ENCODE data around the gene PLAC8L1. TPM values are rescaled to one million over a fixed set of nuclear protein-coding genes. Genes with fewer than 3 reads are reported as not detected.

The PLAC8L1 gene
- not detected for total RNA-seq

GRCh38 chr5:146105477-146105876, at the start of gene PLAC8L1:
Gene PLAC8L1, minus strand, starts transcription at chr5:146105577. Its CDS starts 1,266 bp downstream, at chr5:146104311.
- Histone ChIP-seq H3K4me3 (no peak within 1 kb of the TSS), H3K27ac (no peak within 1 kb of the TSS), H3K27me3 (no peaks in the 10 kb centered on the region), H3K9me3 (no peaks in the 10 kb centered on the region), H3K36me3 (no peaks in the 10 kb centered on the region), H3K4me1 (no peaks in the 10 kb centered on the region)
- ATAC-seq (no peak), DNase-seq (no peak)
- in situ Hi-C loops (cut with MboI; ENCODE audit: low sequenced_read_pairs in 4 of 4), result no loop called here
- TF ChIP-seq CTCF (IDR thresholded peaks at IDR 0.05 in 4 of 5, conservative IDR thresholded peaks at IDR 0.05 in 1 of 5) (no peak), POLR2A (IDR thresholded peaks at IDR 0.05) (no peak)
- intact Hi-C loops (cut with DNase I; ENCODE audit: low total_unique reads), result no loop called here

- no peak overlapping the region for H3K4me3 ChIP-seq
- no peak for ATAC-seq
- DNase-seq, result no peak
- peaks cover 3 to 89% of the 10 kb centered on the region in 2 donors for H3K36me3 ChIP-seq
- H3K4me1 ChIP-seq, result no peaks in the 10 kb centered on the region
- no peak overlapping the region for H3K27ac ChIP-seq
- H3K9me3 ChIP-seq, result no peaks in the 10 kb centered on the region
- no peaks in the 10 kb centered on the region for H3K27me3 ChIP-seq
- TF ChIP-seq POLR2A (IDR thresholded peaks at IDR 0.05), result no peak
- TF ChIP-seq CTCF (IDR thresholded peaks at IDR 0.05 in 4 of 5, conservative IDR thresholded peaks at IDR 0.05 in 1 of 5), result no peak
- intact Hi-C loops (cut with DNase I; ENCODE audit: low total_unique reads) (no loop called here), in situ Hi-C loops (cut with MboI; ENCODE audit: low sequenced_read_pairs in 4 of 4) (no loop called here)
Observed at GRCh38 chr5:146151970-146152369, 46.6 kb upstream of the PLAC8L1 start.

- in situ Hi-C loops (cut with MboI; ENCODE audit: low sequenced_read_pairs in 4 of 4), result loop anchor here in 2 of 4 donors (25.0 kb wide), 1 partner anchor 324 kb away; no protein-coding TSS in a partner anchor
- peaks cover under 1 to 88% of the 10 kb centered on the region in 2 donors for H3K36me3 ChIP-seq
- no peak for TF ChIP-seq CTCF (IDR thresholded peaks at IDR 0.05 in 4 of 5, conservative IDR thresholded peaks at IDR 0.05 in 1 of 5)
Observed at GRCh38 chr5:146137967-146138403, 32.6 kb upstream of the PLAC8L1 start.

GRCh38 chr5:146130440-146131045, 25.2 kb upstream of the PLAC8L1 start:
- no peak for DNase-seq

More at GRCh38 chr5:146137967-146138403, 32.6 kb upstream of the PLAC8L1 start:
- no peaks in the 10 kb centered on the region for H3K4me1 ChIP-seq
- H3K9me3 ChIP-seq, result no peaks in the 10 kb centered on the region
- ATAC-seq, result no peak
- no peaks in the 10 kb centered on the region for H3K27me3 ChIP-seq
- no peak for DNase-seq
- H3K4me3 ChIP-seq, result no peak overlapping the region
- intact Hi-C loops (cut with DNase I; ENCODE audit: low total_unique reads), result no loop called here
- no peak overlapping the region for H3K27ac ChIP-seq

More at GRCh38 chr5:146130440-146131045, 25.2 kb upstream of the PLAC8L1 start:
- H3K4me1 ChIP-seq, result no peaks in the 10 kb centered on the region
- intact Hi-C loops (cut with DNase I; ENCODE audit: low total_unique reads) (no loop called here), in situ Hi-C loops (cut with MboI; ENCODE audit: low sequenced_read_pairs in 4 of 4) (loop anchor here in 2 of 4 donors (25.0 kb wide), 1 partner anchor 332 kb away; no protein-coding TSS in a partner anchor)
- TF ChIP-seq POLR2A (IDR thresholded peaks at IDR 0.05) (no peak), CTCF (IDR thresholded peaks at IDR 0.05 in 4 of 5, conservative IDR thresholded peaks at IDR 0.05 in 1 of 5) (peak in 4 of 5 experiments; percentile 30 to 41 (median 33))
- no peaks in the 10 kb centered on the region for H3K27me3 ChIP-seq
- ATAC-seq, result no peak
- H3K4me3 ChIP-seq, result no peak overlapping the region
- H3K27ac ChIP-seq, result no peak overlapping the region
- peaks cover 11 to 93% of the 10 kb centered on the region in 2 donors for H3K36me3 ChIP-seq
- no peaks in the 10 kb centered on the region for H3K9me3 ChIP-seq

Data from gastrocnemius medialis (tissue), 4 donors.